ENCODE results near the gene PARP3. TPM values are rescaled to one million over a fixed set of nuclear protein-coding genes. Genes with fewer than 3 reads are reported as not detected.

PARP3 gene
- total and polyA plus RNA-seq, 10 of the 15 experiments (the other 5 are each of a cell fraction or from before 2014, with no cell fraction given): 2.1 to 31.2 (median 19.5) TPM

DNA sequence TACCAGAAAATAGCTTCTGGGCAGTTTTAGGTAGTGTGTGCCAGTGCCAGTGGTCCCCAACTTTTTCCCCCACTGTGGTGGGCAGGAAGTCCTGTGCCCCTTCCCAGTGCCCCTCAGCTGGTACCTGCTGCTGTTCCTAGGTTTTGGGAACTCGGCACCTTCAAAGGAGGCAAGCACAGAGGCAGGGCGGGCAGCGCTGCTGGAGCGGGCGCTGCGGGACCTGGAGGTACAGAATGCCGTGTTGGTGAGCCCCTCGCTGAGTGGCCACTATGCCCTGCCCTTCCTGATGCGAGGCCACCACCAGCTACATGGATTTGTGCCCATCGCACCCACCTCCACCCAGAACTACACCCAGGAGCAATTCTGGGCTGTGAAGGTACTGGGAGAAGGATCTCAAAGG, 38.1 kb downstream of the PARP3 start:
- intact Hi-C loops (cut with micrococcal nuclease; ENCODE audit: unreplicated experiment): no loop called here
- WGBS (ENCODE audit: insufficient coverage, insufficient replicate concordance, low lambda C conversion rate, missing lambda C conversion rate): 98% methylated on average over 10 of the region's 10 CpGs

More for the DNA sequence above, 38.1 kb downstream of the PARP3 start:
- no peaks in the 10 kb centered on the region for H3K27me3 ChIP-seq (replicated peaks in 1 of 2; ENCODE audit: control insufficient read depth in 2 of 2, insufficient read depth in 2 of 2, low read length in 1 of 2)
- CTCF ChIA-PET: interaction anchor here (0.9 to 1.3 kb wide), 2 partner anchors 15 to 37 kb away, joined by 4 read pairs; no protein-coding TSS in a partner anchor
- SMC1A ChIA-PET (ENCODE audit: uncharacterized antibody, unreplicated experiment): no interaction called here
- H3K4me2 ChIP-seq (ENCODE audit: control insufficient read depth, insufficient read depth): no peak overlapping the region
- peaks cover 15% of the 10 kb centered on the region for H3K4me1 ChIP-seq (ENCODE audit: control insufficient read depth, insufficient read depth, low read length)
- no peak overlapping the region for H3K9ac ChIP-seq (ENCODE audit: control insufficient read depth, insufficient read depth, low read length)
- BruUV-seq (replicated peaks): no TSS peak
- H3K79me2 ChIP-seq (ENCODE audit: control insufficient read depth, insufficient read depth, low read length): peaks cover 3% of the 10 kb centered on the region
- no peaks in the 10 kb centered on the region for H3K9me3 ChIP-seq (replicated peaks; ENCODE audit: control insufficient read depth, insufficient read depth, low read length)
- no peak overlapping the region for H3K27ac ChIP-seq (ENCODE audit: control insufficient read depth, insufficient read depth)
- DNase-seq (ENCODE audit: low read depth, low spot score) (no peak), FAIRE-seq (no peak), ATAC-seq (no peak)
- RAD21 ChIA-PET (ENCODE audit: unreplicated experiment): no interaction called here
- no peak overlapping the region for H2AFZ ChIP-seq (ENCODE audit: control insufficient read depth, low read depth, low read length)
- TF ChIP-seq, protein P1, sequence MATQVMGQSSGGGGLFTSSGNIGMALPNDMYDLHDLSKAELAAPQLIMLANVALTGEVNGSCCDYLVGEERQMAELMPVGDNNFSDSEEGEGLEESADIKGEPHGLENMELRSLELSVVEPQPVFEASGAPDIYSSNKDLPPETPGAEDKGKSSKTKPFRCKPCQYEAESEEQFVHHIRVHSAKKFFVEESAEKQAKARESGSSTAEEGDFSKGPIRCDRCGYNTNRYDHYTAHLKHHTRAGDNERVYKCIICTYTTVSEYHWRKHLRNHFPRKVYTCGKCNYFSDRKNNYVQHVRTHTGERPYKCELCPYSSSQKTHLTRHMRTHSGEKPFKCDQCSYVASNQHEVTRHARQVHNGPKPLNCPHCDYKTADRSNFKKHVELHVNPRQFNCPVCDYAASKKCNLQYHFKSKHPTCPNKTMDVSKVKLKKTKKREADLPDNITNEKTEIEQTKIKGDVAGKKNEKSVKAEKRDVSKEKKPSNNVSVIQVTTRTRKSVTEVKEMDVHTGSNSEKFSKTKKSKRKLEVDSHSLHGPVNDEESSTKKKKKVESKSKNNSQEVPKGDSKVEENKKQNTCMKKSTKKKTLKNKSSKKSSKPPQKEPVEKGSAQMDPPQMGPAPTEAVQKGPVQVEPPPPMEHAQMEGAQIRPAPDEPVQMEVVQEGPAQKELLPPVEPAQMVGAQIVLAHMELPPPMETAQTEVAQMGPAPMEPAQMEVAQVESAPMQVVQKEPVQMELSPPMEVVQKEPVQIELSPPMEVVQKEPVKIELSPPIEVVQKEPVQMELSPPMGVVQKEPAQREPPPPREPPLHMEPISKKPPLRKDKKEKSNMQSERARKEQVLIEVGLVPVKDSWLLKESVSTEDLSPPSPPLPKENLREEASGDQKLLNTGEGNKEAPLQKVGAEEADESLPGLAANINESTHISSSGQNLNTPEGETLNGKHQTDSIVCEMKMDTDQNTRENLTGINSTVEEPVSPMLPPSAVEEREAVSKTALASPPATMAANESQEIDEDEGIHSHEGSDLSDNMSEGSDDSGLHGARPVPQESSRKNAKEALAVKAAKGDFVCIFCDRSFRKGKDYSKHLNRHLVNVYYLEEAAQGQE (IDR thresholded peaks at IDR 0.05; ENCODE audit: low read depth, low read length): no peak
- TF ChIP-seq LARP7 (IDR thresholded peaks at IDR 0.05) (no peak), STAT3 (IDR thresholded peaks at IDR 0.05; ENCODE audit: low read depth, low read length) (no peak), CHD2 (IDR thresholded peaks at IDR 0.05; ENCODE audit: borderline replicate concordance, low read depth, low read length) (no peak), SREBF1 (IDR thresholded peaks at IDR 0.05; ENCODE audit: low read length) (no peak), RELA (IDR thresholded peaks at IDR 0.05; ENCODE audit: borderline replicate concordance, partially characterized antibody) (no peak), ZNF217 (IDR thresholded peaks at IDR 0.05) (no peak), NBN (IDR thresholded peaks at IDR 0.05) (no peak)
- TF ChIP-seq, protein P2, sequence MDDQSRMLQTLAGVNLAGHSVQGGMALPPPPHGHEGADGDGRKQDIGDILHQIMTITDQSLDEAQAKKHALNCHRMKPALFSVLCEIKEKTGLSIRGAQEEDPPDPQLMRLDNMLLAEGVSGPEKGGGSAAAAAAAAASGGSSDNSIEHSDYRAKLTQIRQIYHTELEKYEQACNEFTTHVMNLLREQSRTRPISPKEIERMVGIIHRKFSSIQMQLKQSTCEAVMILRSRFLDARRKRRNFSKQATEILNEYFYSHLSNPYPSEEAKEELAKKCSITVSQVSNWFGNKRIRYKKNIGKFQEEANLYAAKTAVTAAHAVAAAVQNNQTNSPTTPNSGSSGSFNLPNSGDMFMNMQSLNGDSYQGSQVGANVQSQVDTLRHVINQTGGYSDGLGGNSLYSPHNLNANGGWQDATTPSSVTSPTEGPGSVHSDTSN (IDR thresholded peaks at IDR 0.05; ENCODE audit: insufficient replicate concordance, low read depth, low read length): no peak
- no peaks in the 10 kb centered on the region for H4K20me1 ChIP-seq (ENCODE audit: control insufficient read depth, insufficient read depth)
- POLR2A ChIA-PET: no interaction called here
- H3K4me3 ChIP-seq: no peak overlapping the region
- in situ Hi-C loops (cut with MboI): no loop called here
- H3K36me3 ChIP-seq (ENCODE audit: control insufficient read depth in 2 of 2, insufficient read depth in 2 of 2, low read length in 1 of 2): no peaks in the 10 kb centered on the region

All from GM12878 (cell line).